Stimulated activated CD4-positive, alpha-beta T cell treated with anti-CD3 and anti-CD28 coated beads, TNF-alpha, amount 100 ng/mL, for 1 hour (primary cell): ENCODE data around the gene RNF167.

ENCODE experiments used
- DNase-seq, 3 donors: peaks; one replicate each; pipeline ENCODE4 v3.0.0-alpha.2; 2020; ENCODE audit warnings: low read depth in 3 of 3, low spot score in 1 of 3

RNF167 gene

DNA sequence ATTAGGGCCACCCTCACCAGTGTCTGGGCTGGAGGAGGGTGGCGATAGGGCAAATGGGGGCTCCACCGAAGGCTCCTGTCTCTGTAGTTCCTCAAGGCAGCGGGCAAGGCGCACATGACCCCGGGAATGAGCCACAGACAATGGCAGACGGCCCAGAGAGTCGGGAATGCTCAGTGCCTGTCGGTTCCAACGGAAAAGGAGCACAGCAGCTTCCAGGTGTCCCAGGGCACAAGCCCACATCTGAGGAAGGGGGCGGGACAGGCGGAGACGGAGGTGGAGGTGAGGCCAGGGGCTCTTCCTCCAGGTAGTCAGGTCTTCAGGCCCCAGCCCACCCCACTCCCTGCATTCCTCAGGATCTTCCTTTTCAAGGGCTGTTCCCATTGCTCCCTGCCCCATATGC is 32.7 kb downstream of the RNF167 start:
- DNase-seq: no peak

- no peak for DNase-seq
Measured at GRCh38 chr17:4973256-4974114, 33.4 kb downstream of the RNF167 start.

DNA sequence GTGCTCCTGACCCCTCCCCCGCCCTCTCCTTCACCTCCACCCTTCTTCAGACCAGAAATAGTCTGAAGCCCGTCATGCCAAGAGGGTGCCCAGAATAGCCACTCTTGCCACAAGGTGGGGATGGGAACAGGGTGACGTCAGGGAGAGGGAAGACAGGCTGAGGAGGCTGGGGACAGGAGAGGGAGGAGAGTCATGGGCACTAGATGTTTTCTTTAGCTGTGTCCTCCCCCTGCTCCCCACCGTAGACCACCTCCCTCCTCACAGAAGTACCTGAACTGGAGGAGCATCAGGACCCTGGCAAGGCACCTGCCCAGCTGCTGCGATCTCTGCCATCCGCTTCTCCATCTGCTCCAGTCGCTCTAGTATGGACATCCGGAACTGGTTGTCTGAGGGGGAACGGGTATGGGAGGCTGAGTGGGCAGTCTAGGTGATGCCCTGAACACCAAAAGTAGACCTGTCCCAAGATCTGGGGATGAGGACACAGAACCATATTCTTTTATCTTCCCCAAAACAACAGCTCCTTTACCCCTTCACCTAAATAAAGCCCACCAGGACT is 34.1 kb downstream of the RNF167 start:
- no peak for DNase-seq

DNA sequence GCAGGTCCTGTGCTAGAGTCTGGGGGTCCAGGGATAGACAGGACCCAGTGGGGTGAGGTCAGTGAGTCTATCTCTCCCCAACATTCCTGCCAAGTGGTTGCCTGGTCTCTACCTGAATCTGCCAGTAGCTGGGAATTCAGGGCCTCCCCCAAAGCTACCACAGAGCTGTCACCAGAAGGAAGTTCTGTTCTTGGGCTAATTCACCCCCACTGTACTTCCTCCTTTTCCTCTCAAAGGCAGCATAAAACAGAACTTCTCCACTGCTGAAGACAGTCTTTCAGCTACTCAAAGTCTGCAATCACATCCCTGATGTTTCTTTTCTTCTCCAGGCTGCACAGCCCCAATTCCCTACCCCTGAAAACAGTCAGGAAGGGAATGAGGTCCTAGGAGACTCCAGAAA is 38.7 kb downstream of the RNF167 start:
- no peak for DNase-seq

DNA sequence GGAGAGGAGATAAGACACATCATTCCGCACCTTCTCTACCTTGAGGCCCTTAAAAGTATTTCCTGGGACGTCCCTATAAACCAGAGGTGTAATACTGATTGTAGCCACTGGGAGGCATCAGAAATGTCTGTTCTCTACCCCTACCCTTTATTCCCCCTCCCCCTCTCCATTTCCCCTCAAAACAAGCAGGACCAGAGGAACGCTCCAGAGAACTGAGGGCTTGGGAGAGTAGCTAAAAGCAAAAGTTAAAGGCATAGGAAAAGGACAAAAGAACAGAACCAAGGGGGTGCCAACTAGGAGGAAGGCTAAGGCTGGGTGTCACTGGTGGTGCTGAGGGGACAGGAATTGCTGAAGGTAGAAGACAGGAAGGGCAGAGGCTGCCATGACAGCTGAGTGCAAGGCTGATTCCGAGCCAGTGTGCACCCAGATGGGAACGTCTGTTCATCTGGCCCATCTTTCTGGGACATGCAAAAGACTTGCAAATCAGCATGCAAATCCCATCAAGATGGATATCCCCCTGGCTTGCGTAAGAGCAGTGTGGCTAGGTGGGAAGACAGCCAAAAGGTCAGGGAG is 40.7 kb downstream of the RNF167 start:
- DNase-seq: no peak

GRCh38 chr17:4982305-4982704 is 42.2 kb downstream of the RNF167 start:
- DNase-seq: no peak

- no peak for DNase-seq
Measured at GRCh38 chr17:4986403-4986802, 46.3 kb downstream of the RNF167 start.

GRCh38 chr17:4986951-4987766 is 47.1 kb downstream of the RNF167 start, which contains the start of gene CAMTA2:
Gene CAMTA2 (minus strand): TSS chr17:4987675. CDS start chr17:4986222, 1,453 bp downstream.
- peak; percentile 65 to 86 (median 65) for DNase-seq

GRCh38 chr17:4987767-4988567 is 47.9 kb downstream of the RNF167 start:
- no peak for DNase-seq

GRCh38 chr17:4994081-4994595 is 54.1 kb downstream of the RNF167 start:
- DNase-seq: no peak
